ENCODE data around the gene TCAIM. TPM values are rescaled to one million over a fixed set of nuclear protein-coding genes. Genes with fewer than 3 reads are reported as not detected.

TCAIM gene
- total and polyA plus RNA-seq, 10 of the 15 experiments (the other 5 are each of a cell fraction or from before 2014, with no cell fraction given): 14.5 to 22.9 (median 17.8) TPM

DNA sequence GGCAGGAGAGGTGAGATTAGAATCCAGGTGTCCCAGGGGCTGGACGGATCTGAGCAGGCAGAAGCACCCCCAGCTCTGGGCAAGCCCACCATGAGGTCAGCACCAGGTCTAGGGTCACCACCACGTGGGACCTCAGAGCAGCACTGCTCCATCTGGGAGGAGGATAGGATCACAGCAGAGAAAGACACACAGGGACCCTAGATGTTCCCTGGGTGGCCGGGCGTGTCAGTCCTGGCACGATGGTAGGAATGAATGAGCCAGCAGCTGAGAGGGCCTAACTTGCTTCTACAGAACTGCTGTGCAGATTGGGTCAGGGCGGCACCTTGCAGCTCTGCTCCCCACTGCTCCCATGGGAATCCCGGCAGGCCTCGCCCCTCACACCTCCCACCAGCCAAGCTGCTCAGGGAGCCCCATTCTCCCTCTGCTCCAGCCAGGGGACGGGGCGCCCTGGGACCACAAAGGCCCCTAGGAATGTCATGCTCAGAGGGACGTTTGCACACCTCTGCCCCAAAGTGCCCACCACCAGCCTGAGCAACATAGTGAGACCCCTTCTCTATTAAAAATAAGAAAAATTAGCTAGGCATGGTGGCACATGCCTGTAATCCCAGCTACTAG, 72.6 kb downstream of the TCAIM start:
- ATAC-seq: no peak
- no peak overlapping the region for H3K9ac ChIP-seq (ENCODE audit: control insufficient read depth, insufficient read depth, low read length)
- POLR2A ChIA-PET: no interaction called here
- H3K9me3 ChIP-seq (replicated peaks; ENCODE audit: control insufficient read depth, insufficient read depth, low read length): no peaks in the 10 kb centered on the region
- in situ Hi-C loops (cut with MboI) (no loop called here), intact Hi-C loops (cut with micrococcal nuclease; ENCODE audit: unreplicated experiment) (no loop called here)
- RAD21 ChIA-PET (ENCODE audit: unreplicated experiment): no interaction called here
- no peak overlapping the region for H3K27ac ChIP-seq (ENCODE audit: control insufficient read depth, insufficient read depth)
- H4K20me1 ChIP-seq (ENCODE audit: control insufficient read depth, insufficient read depth): no peaks in the 10 kb centered on the region
- SMC1A ChIA-PET (ENCODE audit: uncharacterized antibody, unreplicated experiment): no interaction called here
- no peaks in the 10 kb centered on the region for H3K4me1 ChIP-seq (ENCODE audit: control insufficient read depth, insufficient read depth, low read length)
- no peak overlapping the region for H3K4me2 ChIP-seq (ENCODE audit: control insufficient read depth, insufficient read depth)
- WGBS (ENCODE audit: insufficient coverage, insufficient replicate concordance, low lambda C conversion rate, missing lambda C conversion rate): 69% methylated on average over 11 of the region's 11 CpGs
- H3K4me3 ChIP-seq: no peak overlapping the region
- H2AFZ ChIP-seq (ENCODE audit: control insufficient read depth, low read depth, low read length): no peak overlapping the region
- CTCF ChIA-PET: no interaction called here
- TF ChIP-seq ZNF274 (IDR thresholded peaks at IDR 0.05; ENCODE audit: insufficient read depth, insufficient read length) (no peak), NBN (IDR thresholded peaks at IDR 0.05) (no peak), POLR2AphosphoS2 (IDR thresholded peaks at IDR 0.05; ENCODE audit: low read depth, low read length) (no peak), FOXK2 (IDR thresholded peaks at IDR 0.05) (no peak), ZNF384 (IDR thresholded peaks at IDR 0.05; ENCODE audit: borderline replicate concordance, low read depth, low read length) (no peak), ZNF622 (IDR thresholded peaks at IDR 0.05) (no peak)
- TF ChIP-seq, protein P1, sequence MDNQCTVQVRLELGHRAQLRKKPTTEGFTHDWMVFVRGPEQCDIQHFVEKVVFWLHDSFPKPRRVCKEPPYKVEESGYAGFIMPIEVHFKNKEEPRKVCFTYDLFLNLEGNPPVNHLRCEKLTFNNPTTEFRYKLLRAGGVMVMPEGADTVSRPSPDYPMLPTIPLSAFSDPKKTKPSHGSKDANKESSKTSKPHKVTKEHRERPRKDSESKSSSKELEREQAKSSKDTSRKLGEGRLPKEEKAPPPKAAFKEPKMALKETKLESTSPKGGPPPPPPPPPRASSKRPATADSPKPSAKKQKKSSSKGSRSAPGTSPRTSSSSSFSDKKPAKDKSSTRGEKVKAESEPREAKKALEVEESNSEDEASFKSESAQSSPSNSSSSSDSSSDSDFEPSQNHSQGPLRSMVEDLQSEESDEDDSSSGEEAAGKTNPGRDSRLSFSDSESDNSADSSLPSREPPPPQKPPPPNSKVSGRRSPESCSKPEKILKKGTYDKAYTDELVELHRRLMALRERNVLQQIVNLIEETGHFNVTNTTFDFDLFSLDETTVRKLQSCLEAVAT (IDR thresholded peaks at IDR 0.05): no peak
- TF ChIP-seq, protein P2, sequence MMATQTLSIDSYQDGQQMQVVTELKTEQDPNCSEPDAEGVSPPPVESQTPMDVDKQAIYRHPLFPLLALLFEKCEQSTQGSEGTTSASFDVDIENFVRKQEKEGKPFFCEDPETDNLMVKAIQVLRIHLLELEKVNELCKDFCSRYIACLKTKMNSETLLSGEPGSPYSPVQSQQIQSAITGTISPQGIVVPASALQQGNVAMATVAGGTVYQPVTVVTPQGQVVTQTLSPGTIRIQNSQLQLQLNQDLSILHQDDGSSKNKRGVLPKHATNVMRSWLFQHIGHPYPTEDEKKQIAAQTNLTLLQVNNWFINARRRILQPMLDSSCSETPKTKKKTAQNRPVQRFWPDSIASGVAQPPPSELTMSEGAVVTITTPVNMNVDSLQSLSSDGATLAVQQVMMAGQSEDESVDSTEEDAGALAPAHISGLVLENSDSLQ (IDR thresholded peaks at IDR 0.05): no peak
- TF ChIP-seq, protein P3, sequence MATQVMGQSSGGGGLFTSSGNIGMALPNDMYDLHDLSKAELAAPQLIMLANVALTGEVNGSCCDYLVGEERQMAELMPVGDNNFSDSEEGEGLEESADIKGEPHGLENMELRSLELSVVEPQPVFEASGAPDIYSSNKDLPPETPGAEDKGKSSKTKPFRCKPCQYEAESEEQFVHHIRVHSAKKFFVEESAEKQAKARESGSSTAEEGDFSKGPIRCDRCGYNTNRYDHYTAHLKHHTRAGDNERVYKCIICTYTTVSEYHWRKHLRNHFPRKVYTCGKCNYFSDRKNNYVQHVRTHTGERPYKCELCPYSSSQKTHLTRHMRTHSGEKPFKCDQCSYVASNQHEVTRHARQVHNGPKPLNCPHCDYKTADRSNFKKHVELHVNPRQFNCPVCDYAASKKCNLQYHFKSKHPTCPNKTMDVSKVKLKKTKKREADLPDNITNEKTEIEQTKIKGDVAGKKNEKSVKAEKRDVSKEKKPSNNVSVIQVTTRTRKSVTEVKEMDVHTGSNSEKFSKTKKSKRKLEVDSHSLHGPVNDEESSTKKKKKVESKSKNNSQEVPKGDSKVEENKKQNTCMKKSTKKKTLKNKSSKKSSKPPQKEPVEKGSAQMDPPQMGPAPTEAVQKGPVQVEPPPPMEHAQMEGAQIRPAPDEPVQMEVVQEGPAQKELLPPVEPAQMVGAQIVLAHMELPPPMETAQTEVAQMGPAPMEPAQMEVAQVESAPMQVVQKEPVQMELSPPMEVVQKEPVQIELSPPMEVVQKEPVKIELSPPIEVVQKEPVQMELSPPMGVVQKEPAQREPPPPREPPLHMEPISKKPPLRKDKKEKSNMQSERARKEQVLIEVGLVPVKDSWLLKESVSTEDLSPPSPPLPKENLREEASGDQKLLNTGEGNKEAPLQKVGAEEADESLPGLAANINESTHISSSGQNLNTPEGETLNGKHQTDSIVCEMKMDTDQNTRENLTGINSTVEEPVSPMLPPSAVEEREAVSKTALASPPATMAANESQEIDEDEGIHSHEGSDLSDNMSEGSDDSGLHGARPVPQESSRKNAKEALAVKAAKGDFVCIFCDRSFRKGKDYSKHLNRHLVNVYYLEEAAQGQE (IDR thresholded peaks at IDR 0.05; ENCODE audit: low read depth, low read length): no peak
- TF ChIP-seq, protein P4, sequence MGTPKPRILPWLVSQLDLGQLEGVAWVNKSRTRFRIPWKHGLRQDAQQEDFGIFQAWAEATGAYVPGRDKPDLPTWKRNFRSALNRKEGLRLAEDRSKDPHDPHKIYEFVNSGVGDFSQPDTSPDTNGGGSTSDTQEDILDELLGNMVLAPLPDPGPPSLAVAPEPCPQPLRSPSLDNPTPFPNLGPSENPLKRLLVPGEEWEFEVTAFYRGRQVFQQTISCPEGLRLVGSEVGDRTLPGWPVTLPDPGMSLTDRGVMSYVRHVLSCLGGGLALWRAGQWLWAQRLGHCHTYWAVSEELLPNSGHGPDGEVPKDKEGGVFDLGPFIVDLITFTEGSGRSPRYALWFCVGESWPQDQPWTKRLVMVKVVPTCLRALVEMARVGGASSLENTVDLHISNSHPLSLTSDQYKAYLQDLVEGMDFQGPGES (IDR thresholded peaks at IDR 0.05): no peak
- TF ChIP-seq, protein P5, sequence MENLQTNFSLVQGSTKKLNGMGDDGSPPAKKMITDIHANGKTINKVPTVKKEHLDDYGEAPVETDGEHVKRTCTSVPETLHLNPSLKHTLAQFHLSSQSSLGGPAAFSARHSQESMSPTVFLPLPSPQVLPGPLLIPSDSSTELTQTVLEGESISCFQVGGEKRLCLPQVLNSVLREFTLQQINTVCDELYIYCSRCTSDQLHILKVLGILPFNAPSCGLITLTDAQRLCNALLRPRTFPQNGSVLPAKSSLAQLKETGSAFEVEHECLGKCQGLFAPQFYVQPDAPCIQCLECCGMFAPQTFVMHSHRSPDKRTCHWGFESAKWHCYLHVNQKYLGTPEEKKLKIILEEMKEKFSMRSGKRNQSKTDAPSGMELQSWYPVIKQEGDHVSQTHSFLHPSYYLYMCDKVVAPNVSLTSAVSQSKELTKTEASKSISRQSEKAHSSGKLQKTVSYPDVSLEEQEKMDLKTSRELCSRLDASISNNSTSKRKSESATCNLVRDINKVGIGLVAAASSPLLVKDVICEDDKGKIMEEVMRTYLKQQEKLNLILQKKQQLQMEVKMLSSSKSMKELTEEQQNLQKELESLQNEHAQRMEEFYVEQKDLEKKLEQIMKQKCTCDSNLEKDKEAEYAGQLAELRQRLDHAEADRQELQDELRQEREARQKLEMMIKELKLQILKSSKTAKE (IDR thresholded peaks at IDR 0.05; ENCODE audit: low read depth, poor library complexity, severe bottlenecking): no peak
- no peaks in the 10 kb centered on the region for H3K27me3 ChIP-seq (replicated peaks in 1 of 2; ENCODE audit: control insufficient read depth in 2 of 2, insufficient read depth in 2 of 2, low read length in 1 of 2)
- no peaks in the 10 kb centered on the region for H3K79me2 ChIP-seq (ENCODE audit: control insufficient read depth, insufficient read depth, low read length)
- no peak for FAIRE-seq
- no peak for DNase-seq (ENCODE audit: low read depth, low spot score)
- H3K36me3 ChIP-seq (ENCODE audit: control insufficient read depth in 2 of 2, insufficient read depth in 2 of 2, low read length in 1 of 2): no peaks in the 10 kb centered on the region
- BruUV-seq (replicated peaks): no TSS peak

Measured in GM12878 (cell line).